Measurements from ENCODE around the gene PLPPR1. TPM values are rescaled to one million over a fixed set of nuclear protein-coding genes. Genes with fewer than 3 reads are reported as not detected.

The PLPPR1 gene
- total RNA-seq, 1 experiment from 2014 or later: not detected

GRCh38 chr9:101312661-101313060 lies 284.1 kb downstream of the PLPPR1 start:
- Histone ChIP-seq H3K9me3 (ENCODE audit: low read depth, low read length, poor library complexity, severe bottlenecking) (no peaks in the 10 kb centered on the region), H3K4me1 (ENCODE audit: insufficient read depth, low read length, poor library complexity, severe bottlenecking) (peaks cover 12% of the 10 kb centered on the region), H3K27ac (ENCODE audit: low read depth, low read length, poor library complexity, severe bottlenecking) (no peak overlapping the region), H3K4me3 (ENCODE audit: low read depth, low read length, poor library complexity, severe bottlenecking) (no peak overlapping the region), H3K27me3 (replicated peaks; ENCODE audit: insufficient read depth, low read depth, low read length, poor library complexity) (no peaks in the 10 kb centered on the region), H3K36me3 (ENCODE audit: insufficient read depth, low read length, poor library complexity, severe bottlenecking) (no peaks in the 10 kb centered on the region)
- BruUV-seq (replicated peaks): no TSS peak
- TF ChIP-seq EZH2 (IDR thresholded peaks at IDR 0.05; ENCODE audit: borderline replicate concordance, low read depth, low read length, poor library complexity, severe bottlenecking) (no peak), CTCF (conservative IDR thresholded peaks at IDR 0.05; ENCODE audit: low read depth, low read length) (no peak)
- ChIA-PET CTCF (interaction anchor here (1.3 kb wide), 2 partner anchors 193 to 711 kb away, joined by 15 to 37 read pairs; no protein-coding TSS in a partner anchor), POLR2A (ENCODE audit: low non-redundant PET) (no interaction called here)
- DNase-seq (ENCODE audit: low spot score): no peak
- intact Hi-C loops (cut with micrococcal nuclease; ENCODE audit: unreplicated experiment): loop anchor here (5.0 kb wide), 1 partner anchor 75 kb away; no protein-coding TSS in a partner anchor

DNA sequence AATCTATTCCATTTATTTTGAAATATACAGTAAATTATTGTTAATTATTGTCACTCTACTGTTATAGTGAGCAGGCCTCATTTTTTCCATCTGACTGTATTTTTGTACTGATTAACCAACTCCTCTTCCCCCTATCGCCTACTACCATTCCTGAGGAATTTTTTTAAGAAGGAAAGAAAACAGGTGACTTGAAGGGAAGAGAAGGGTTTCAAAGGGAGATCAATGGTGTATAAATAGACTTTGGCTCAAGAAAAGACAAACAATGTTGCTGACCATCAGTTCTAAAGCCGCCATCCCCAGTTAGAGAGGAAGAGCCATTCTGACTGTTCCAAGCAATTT lies 286.6 kb downstream of the PLPPR1 start:
- ChIA-PET POLR2A (ENCODE audit: low non-redundant PET) (no interaction called here), CTCF (no interaction called here)
- Histone ChIP-seq H3K36me3 (ENCODE audit: insufficient read depth, low read length, poor library complexity, severe bottlenecking) (no peaks in the 10 kb centered on the region), H3K27me3 (replicated peaks; ENCODE audit: insufficient read depth, low read depth, low read length, poor library complexity) (no peaks in the 10 kb centered on the region), H3K4me1 (ENCODE audit: insufficient read depth, low read length, poor library complexity, severe bottlenecking) (no peaks in the 10 kb centered on the region), H3K27ac (ENCODE audit: low read depth, low read length, poor library complexity, severe bottlenecking) (no peak overlapping the region), H3K4me3 (ENCODE audit: low read depth, low read length, poor library complexity, severe bottlenecking) (no peak overlapping the region), H3K9me3 (ENCODE audit: low read depth, low read length, poor library complexity, severe bottlenecking) (no peaks in the 10 kb centered on the region)
- no peak for DNase-seq (ENCODE audit: low spot score)
- TF ChIP-seq EZH2 (IDR thresholded peaks at IDR 0.05; ENCODE audit: borderline replicate concordance, low read depth, low read length, poor library complexity, severe bottlenecking) (no peak), CTCF (conservative IDR thresholded peaks at IDR 0.05; ENCODE audit: low read depth, low read length) (no peak)
- BruUV-seq (replicated peaks): no TSS peak
- intact Hi-C loops (cut with micrococcal nuclease; ENCODE audit: unreplicated experiment): no loop called here

DNA sequence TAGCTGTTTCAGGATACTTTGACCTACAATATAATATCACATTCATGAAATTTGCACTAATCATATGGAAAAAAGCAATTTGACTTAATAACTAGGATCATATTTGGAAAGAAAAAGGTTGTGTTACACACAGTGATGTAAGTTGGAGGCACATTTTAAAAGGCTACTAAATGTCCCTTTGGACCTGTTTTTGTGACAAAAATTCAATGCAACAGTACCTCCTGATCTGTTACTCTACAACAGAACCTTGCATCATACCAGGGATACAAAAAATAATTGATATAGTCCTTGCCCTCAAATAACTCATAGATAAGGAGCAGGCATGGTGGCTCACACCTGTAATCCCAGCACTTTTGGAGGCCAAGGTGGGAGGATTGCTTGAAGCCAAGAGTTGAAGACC lies 289.2 kb downstream of the PLPPR1 start:
- DNase-seq (ENCODE audit: low spot score): no peak
- POLR2A ChIA-PET (ENCODE audit: low non-redundant PET): no interaction called here
- TF ChIP-seq EZH2 (IDR thresholded peaks at IDR 0.05; ENCODE audit: borderline replicate concordance, low read depth, low read length, poor library complexity, severe bottlenecking) (no peak), CTCF (conservative IDR thresholded peaks at IDR 0.05; ENCODE audit: low read depth, low read length) (no peak)
- Histone ChIP-seq H3K27me3 (replicated peaks; ENCODE audit: insufficient read depth, low read depth, low read length, poor library complexity) (no peaks in the 10 kb centered on the region), H3K4me1 (ENCODE audit: insufficient read depth, low read length, poor library complexity, severe bottlenecking) (no peaks in the 10 kb centered on the region), H3K4me3 (ENCODE audit: low read depth, low read length, poor library complexity, severe bottlenecking) (no peak overlapping the region), H3K9me3 (ENCODE audit: low read depth, low read length, poor library complexity, severe bottlenecking) (no peaks in the 10 kb centered on the region), H3K36me3 (ENCODE audit: insufficient read depth, low read length, poor library complexity, severe bottlenecking) (no peaks in the 10 kb centered on the region), H3K27ac (ENCODE audit: low read depth, low read length, poor library complexity, severe bottlenecking) (no peak overlapping the region)
- CTCF ChIA-PET: no interaction called here
- intact Hi-C loops (cut with micrococcal nuclease; ENCODE audit: unreplicated experiment): no loop called here
- BruUV-seq (replicated peaks): no TSS peak
